Measurements from ENCODE around the gene PDZRN4.

Gene PDZRN4

GRCh38 chr12:41510470-41510869, 322.4 kb downstream of the PDZRN4 start:
- no peak overlapping the region; the same call in 1 of the 2 replicates for H3K27ac ChIP-seq
- no peak for TF ChIP-seq CTCF (conservative IDR thresholded peaks at IDR 0.05)

- H3K27ac ChIP-seq, result no peak overlapping the region
- TF ChIP-seq CTCF (conservative IDR thresholded peaks at IDR 0.05), result no peak
Observed at GRCh38 chr12:41511247-41511646, 323.1 kb downstream of the PDZRN4 start.

- no peak for TF ChIP-seq CTCF (conservative IDR thresholded peaks at IDR 0.05)
- H3K27ac ChIP-seq, result no peak overlapping the region
Observed at GRCh38 chr12:41512497-41512896, 324.4 kb downstream of the PDZRN4 start.

GRCh38 chr12:41514021-41514777, 326.1 kb downstream of the PDZRN4 start:
- TF ChIP-seq CTCF (conservative IDR thresholded peaks at IDR 0.05), result no peak

GRCh38 chr12:41514907-41515306, 326.8 kb downstream of the PDZRN4 start:
- no peak overlapping the region for H3K27ac ChIP-seq

More at GRCh38 chr12:41514021-41514777, 326.1 kb downstream of the PDZRN4 start:
- H3K27ac ChIP-seq, result no peak overlapping the region

GRCh38 chr12:41515953-41516352, 327.8 kb downstream of the PDZRN4 start:
- H3K27ac ChIP-seq, result no peak overlapping the region
- TF ChIP-seq CTCF (conservative IDR thresholded peaks at IDR 0.05), result no peak

More at GRCh38 chr12:41514907-41515306, 326.8 kb downstream of the PDZRN4 start:
- TF ChIP-seq CTCF (conservative IDR thresholded peaks at IDR 0.05), result 0 out of 2 replicates have a peak, but pooled peaks have one; percentile 11

- no peak overlapping the region for H3K27ac ChIP-seq
Observed at GRCh38 chr12:41520869-41521268, 332.7 kb downstream of the PDZRN4 start.

More at GRCh38 chr12:41520869-41521268, 332.7 kb downstream of the PDZRN4 start:
- no peak for TF ChIP-seq CTCF (conservative IDR thresholded peaks at IDR 0.05)
